ES-I3 (cell line): ENCODE results near the gene BTG2.
"Not testable (repeated sequence)": the region's sequence is repeated elsewhere in the genome, so short reads cannot be mapped to it uniquely, and the experiment has no call there.

Source experiments
- H3K36me3 ChIP-seq: 2 replicates; pipeline ENCODE4 v1.6.1; 2013; ENCODE audit warnings: mild to moderate bottlenecking, low read length, control low read depth, moderate library complexity; ENCODE audit not compliant: insufficient read depth
- H3K4me1 ChIP-seq: 2 replicates; pipeline ENCODE4 v1.6.1; 2013; ENCODE audit warnings: mild to moderate bottlenecking, control low read depth, low read length; ENCODE audit not compliant: insufficient read depth
- H3K9ac ChIP-seq: 2 replicates; pipeline ENCODE4 v1.6.1; 2013; ENCODE audit warnings: low read depth, mild to moderate bottlenecking, low read length, moderate library complexity
- H3K9me3 ChIP-seq: 2 replicates; pipeline ENCODE4 v1.6.1; 2013; ENCODE audit warnings: mild to moderate bottlenecking, low read length, moderate library complexity; ENCODE audit not compliant: control insufficient read depth, insufficient read depth

BTG2 gene

GRCh38 chr1:203296460-203297073 lies 8.8 kb upstream of the BTG2 start:
- Histone ChIP-seq H3K9ac (no peak overlapping the region), H3K9me3 (no peaks in the 10 kb centered on the region), H3K36me3 (no peaks in the 10 kb centered on the region), H3K4me1 (peaks cover under 1% of the 10 kb centered on the region)

- H3K4me1 ChIP-seq: no peaks in the 10 kb centered on the region; the same call in 1 of the 2 replicates
- H3K9ac ChIP-seq: no peak overlapping the region
- H3K9me3 ChIP-seq: no peaks in the 10 kb centered on the region
- no peaks in the 10 kb centered on the region for H3K36me3 ChIP-seq
Observed at GRCh38 chr1:203299169-203299568, 6.2 kb upstream of the BTG2 start.

- not testable (repeated sequence) for H3K9me3 ChIP-seq, H3K9ac ChIP-seq, H3K4me1 ChIP-seq, H3K36me3 ChIP-seq
Observed at GRCh38 chr1:203299719-203300429, 5.4 kb upstream of the BTG2 start.

GRCh38 chr1:203300441-203301330 lies 4.6 kb upstream of the BTG2 start:
- Histone ChIP-seq H3K9me3 (no peaks in the 10 kb centered on the region), H3K4me1 (no peaks in the 10 kb centered on the region; the same call in none of the 2 replicates), H3K36me3 (no peaks in the 10 kb centered on the region), H3K9ac (no peak overlapping the region)

GRCh38 chr1:203301331-203301668 lies 4.0 kb upstream of the BTG2 start:
- H3K9ac ChIP-seq: no peak overlapping the region
- H3K36me3 ChIP-seq: no peaks in the 10 kb centered on the region
- H3K4me1 ChIP-seq: no peaks in the 10 kb centered on the region; the same call in none of the 2 replicates

GRCh38 chr1:203302456-203302855 lies 2.9 kb upstream of the BTG2 start:
- no peak overlapping the region for H3K9ac ChIP-seq
- H3K4me1 ChIP-seq: peaks cover 5% of the 10 kb centered on the region
- H3K9me3 ChIP-seq: no peaks in the 10 kb centered on the region
- peaks cover 2% of the 10 kb centered on the region; the same call in 1 of the 2 replicates for H3K36me3 ChIP-seq

More at GRCh38 chr1:203301331-203301668, 4.0 kb upstream of the BTG2 start:
- H3K9me3 ChIP-seq: no peaks in the 10 kb centered on the region

GRCh38 chr1:203302894-203303293 lies 2.4 kb upstream of the BTG2 start:
- peaks cover 2% of the 10 kb centered on the region; the same call in 1 of the 2 replicates for H3K36me3 ChIP-seq
- no peaks in the 10 kb centered on the region for H3K9me3 ChIP-seq
- H3K9ac ChIP-seq: no peak overlapping the region
- peaks cover 9% of the 10 kb centered on the region for H3K4me1 ChIP-seq

- Histone ChIP-seq H3K4me1 (peaks cover 17% of the 10 kb centered on the region), H3K36me3 (peaks cover 2% of the 10 kb centered on the region; the same call in 1 of the 2 replicates), H3K9ac (peak overlapping the region; percentile 31; the same call in 1 of the 2 replicates), H3K9me3 (no peaks in the 10 kb centered on the region)
Observed at GRCh38 chr1:203304391-203304918, 864 bp upstream of the BTG2 start.

GRCh38 chr1:203305809-203306088 lies 430 bp downstream of the BTG2 start:
- H3K36me3 ChIP-seq: peaks cover 2% of the 10 kb centered on the region; the same call in 1 of the 2 replicates
- H3K9me3 ChIP-seq: no peaks in the 10 kb centered on the region
- H3K9ac ChIP-seq: peak overlapping the region; percentile 86
- peaks cover 17% of the 10 kb centered on the region for H3K4me1 ChIP-seq

GRCh38 chr1:203306089-203306964 lies 1.0 kb downstream of the BTG2 start:
- Histone ChIP-seq H3K36me3 (peaks cover 2% of the 10 kb centered on the region; the same call in 1 of the 2 replicates), H3K4me1 (peaks cover 17% of the 10 kb centered on the region), H3K9ac (peak overlapping the region; percentile 86), H3K9me3 (no peaks in the 10 kb centered on the region)

- peaks cover 2% of the 10 kb centered on the region; the same call in 1 of the 2 replicates for H3K36me3 ChIP-seq
- peaks cover 17% of the 10 kb centered on the region for H3K4me1 ChIP-seq
- H3K9ac ChIP-seq: peak overlapping the region; percentile 86; the same call in 1 of the 2 replicates
- H3K9me3 ChIP-seq: no peaks in the 10 kb centered on the region
Observed at GRCh38 chr1:203306965-203307541, 1.7 kb downstream of the BTG2 start.

- H3K36me3 ChIP-seq: peaks cover 2% of the 10 kb centered on the region; the same call in 1 of the 2 replicates
- H3K9ac ChIP-seq: peak overlapping the region; percentile 86; the same call in 1 of the 2 replicates
- H3K9me3 ChIP-seq: no peaks in the 10 kb centered on the region
- peaks cover 17% of the 10 kb centered on the region for H3K4me1 ChIP-seq
Observed at GRCh38 chr1:203307641-203308126, 2.4 kb downstream of the BTG2 start.

GRCh38 chr1:203308328-203308922 lies 3.1 kb downstream of the BTG2 start:
- Histone ChIP-seq H3K36me3 (peaks cover 2% of the 10 kb centered on the region; the same call in 1 of the 2 replicates), H3K4me1 (peaks cover 17% of the 10 kb centered on the region), H3K9me3 (no peaks in the 10 kb centered on the region), H3K9ac (no peak overlapping the region)
